Glomerular endothelial cell (primary cell): ENCODE data around the gene EXOSC9. TPM values are rescaled to one million over a fixed set of nuclear protein-coding genes. Genes with fewer than 3 reads are reported as not detected.

Source experiments
- DNase-seq: peaks from one replicate; pipeline ENCODE4 v3.0.0-alpha.2; 2011; ENCODE audit warnings: low read depth, low spot score; ENCODE audit errors: extremely low read depth
- total RNA-seq: library from RNA; depleted of rRNA; stranded (reverse); fragments of >200 nt; gene quantifications from 2 replicates; pipeline ENCODE4 v1.2.3, GENCODE V29; 2015

EXOSC9 gene
- total RNA-seq, 1 donor from 2014 or later = 32.0 TPM

GRCh38 chr4:121822796-121823504, 21.8 kb downstream of the EXOSC9 start:
- DNase-seq = no peak

GRCh38 chr4:121823505-121824170, 22.5 kb downstream of the EXOSC9 start, which contains the start of gene CCNA2:
Gene CCNA2 (minus strand): TSS chr4:121823883. CDS start chr4:121823628, 255 bp downstream.
- peak; percentile 78 for DNase-seq

- DNase-seq = no peak
Measured at GRCh38 chr4:121824171-121824527, 23.0 kb downstream of the EXOSC9 start.

GRCh38 chr4:121824950-121825349, 23.8 kb downstream of the EXOSC9 start:
- DNase-seq = no peak

- DNase-seq = no peak
Measured at GRCh38 chr4:121827853-121828252, 26.7 kb downstream of the EXOSC9 start.

- no peak for DNase-seq
Measured at GRCh38 chr4:121829511-121829910, 28.4 kb downstream of the EXOSC9 start.

GRCh38 chr4:121838136-121838535, 37.0 kb downstream of the EXOSC9 start:
- DNase-seq = no peak

GRCh38 chr4:121842862-121843261, 41.7 kb downstream of the EXOSC9 start:
- no peak for DNase-seq

GRCh38 chr4:121846662-121847061, 45.5 kb downstream of the EXOSC9 start:
- no peak for DNase-seq

GRCh38 chr4:121851354-121851753, 50.2 kb downstream of the EXOSC9 start:
- DNase-seq = no peak

- DNase-seq = no peak
Measured at GRCh38 chr4:121860121-121860520, 59.0 kb downstream of the EXOSC9 start.

GRCh38 chr4:121861426-121861825, 60.3 kb downstream of the EXOSC9 start:
- no peak for DNase-seq

- DNase-seq = no peak
Measured at GRCh38 chr4:121863799-121864198, 62.7 kb downstream of the EXOSC9 start.

Other genes with a start within 250 kb of the EXOSC9 start
- 495 and 521 TPM in 2 replicates for gene ANXA5, start 104.3 kb upstream of the EXOSC9 start, total RNA-seq
- gene SMIM43, start 36.2 kb upstream of the EXOSC9 start, total RNA-seq = 0.18 TPM in 1 of 2 replicates, not detected in the other
- 13.8 and 24.0 TPM in 2 replicates for gene CCNA2, start 22.6 kb downstream of the EXOSC9 start, total RNA-seq
- 11.1 and 21.4 TPM in 2 replicates for gene BBS7, start 69.2 kb downstream of the EXOSC9 start, total RNA-seq
- 0.18 TPM in 1 of 2 replicates, not detected in the other for gene TRPC3, start 150.7 kb downstream of the EXOSC9 start, total RNA-seq